ENCODE data around the gene SLC37A1.

DNA sequence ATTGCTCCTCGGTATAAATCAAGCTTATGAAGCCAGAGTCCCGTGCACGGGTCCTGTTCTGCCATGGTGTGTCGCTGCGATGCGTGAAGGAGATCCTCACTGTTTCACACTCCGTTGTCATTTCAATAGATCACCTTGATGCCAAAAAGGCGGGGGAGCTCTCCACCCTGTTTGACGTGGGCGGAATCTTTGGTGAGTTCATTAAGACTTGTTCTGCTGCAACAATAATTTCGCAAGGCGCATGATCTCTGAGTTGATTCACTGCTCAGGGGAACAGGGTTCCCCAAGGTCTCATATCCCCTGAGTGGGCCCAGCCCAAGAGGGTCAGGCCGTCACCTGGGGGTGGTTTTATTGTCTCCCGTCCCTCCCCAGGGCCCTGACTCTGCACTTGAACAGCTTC lies 50.0 kb downstream of the SLC37A1 start:
- TF ChIP-seq, protein P1, sequence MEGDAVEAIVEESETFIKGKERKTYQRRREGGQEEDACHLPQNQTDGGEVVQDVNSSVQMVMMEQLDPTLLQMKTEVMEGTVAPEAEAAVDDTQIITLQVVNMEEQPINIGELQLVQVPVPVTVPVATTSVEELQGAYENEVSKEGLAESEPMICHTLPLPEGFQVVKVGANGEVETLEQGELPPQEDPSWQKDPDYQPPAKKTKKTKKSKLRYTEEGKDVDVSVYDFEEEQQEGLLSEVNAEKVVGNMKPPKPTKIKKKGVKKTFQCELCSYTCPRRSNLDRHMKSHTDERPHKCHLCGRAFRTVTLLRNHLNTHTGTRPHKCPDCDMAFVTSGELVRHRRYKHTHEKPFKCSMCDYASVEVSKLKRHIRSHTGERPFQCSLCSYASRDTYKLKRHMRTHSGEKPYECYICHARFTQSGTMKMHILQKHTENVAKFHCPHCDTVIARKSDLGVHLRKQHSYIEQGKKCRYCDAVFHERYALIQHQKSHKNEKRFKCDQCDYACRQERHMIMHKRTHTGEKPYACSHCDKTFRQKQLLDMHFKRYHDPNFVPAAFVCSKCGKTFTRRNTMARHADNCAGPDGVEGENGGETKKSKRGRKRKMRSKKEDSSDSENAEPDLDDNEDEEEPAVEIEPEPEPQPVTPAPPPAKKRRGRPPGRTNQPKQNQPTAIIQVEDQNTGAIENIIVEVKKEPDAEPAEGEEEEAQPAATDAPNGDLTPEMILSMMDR (IDR thresholded peaks at IDR 0.05; ENCODE audit: insufficient read depth, low read length): no peak
- no peak for TF ChIP-seq SPI1 (IDR thresholded peaks at IDR 0.05; ENCODE audit: borderline replicate concordance, low read depth)
- TF ChIP-seq POLR2AphosphoS5 (IDR thresholded peaks at IDR 0.05; ENCODE audit: low read depth): no peak
- TF ChIP-seq GABPA (IDR thresholded peaks at IDR 0.05; ENCODE audit: low read depth): no peak
- TF ChIP-seq, protein P2, sequence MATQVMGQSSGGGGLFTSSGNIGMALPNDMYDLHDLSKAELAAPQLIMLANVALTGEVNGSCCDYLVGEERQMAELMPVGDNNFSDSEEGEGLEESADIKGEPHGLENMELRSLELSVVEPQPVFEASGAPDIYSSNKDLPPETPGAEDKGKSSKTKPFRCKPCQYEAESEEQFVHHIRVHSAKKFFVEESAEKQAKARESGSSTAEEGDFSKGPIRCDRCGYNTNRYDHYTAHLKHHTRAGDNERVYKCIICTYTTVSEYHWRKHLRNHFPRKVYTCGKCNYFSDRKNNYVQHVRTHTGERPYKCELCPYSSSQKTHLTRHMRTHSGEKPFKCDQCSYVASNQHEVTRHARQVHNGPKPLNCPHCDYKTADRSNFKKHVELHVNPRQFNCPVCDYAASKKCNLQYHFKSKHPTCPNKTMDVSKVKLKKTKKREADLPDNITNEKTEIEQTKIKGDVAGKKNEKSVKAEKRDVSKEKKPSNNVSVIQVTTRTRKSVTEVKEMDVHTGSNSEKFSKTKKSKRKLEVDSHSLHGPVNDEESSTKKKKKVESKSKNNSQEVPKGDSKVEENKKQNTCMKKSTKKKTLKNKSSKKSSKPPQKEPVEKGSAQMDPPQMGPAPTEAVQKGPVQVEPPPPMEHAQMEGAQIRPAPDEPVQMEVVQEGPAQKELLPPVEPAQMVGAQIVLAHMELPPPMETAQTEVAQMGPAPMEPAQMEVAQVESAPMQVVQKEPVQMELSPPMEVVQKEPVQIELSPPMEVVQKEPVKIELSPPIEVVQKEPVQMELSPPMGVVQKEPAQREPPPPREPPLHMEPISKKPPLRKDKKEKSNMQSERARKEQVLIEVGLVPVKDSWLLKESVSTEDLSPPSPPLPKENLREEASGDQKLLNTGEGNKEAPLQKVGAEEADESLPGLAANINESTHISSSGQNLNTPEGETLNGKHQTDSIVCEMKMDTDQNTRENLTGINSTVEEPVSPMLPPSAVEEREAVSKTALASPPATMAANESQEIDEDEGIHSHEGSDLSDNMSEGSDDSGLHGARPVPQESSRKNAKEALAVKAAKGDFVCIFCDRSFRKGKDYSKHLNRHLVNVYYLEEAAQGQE (IDR thresholded peaks at IDR 0.05; ENCODE audit: insufficient replicate concordance, low read depth): no peak
